OCI-LY1 (cell line): ENCODE results near the gene ABCA4.

Source experiments
- H2AFZ ChIP-seq: fragments of 200-600 bp; sonication (generic), shearing (Covaris generic); 2 replicates; pipeline ENCODE4 v1.6.0; 2014; ENCODE audit warnings: antibody characterized with exemption, mild to moderate bottlenecking, low read length
- H3F3A ChIP-seq: fragments of 200-600 bp; sonication (generic), shearing (Covaris generic); 2 replicates; pipeline ENCODE4 v1.6.0; 2014; ENCODE audit warnings: mild to moderate bottlenecking, antibody characterized with exemption, low read length, moderate library complexity; ENCODE audit not compliant: insufficient read depth
- H3K27ac ChIP-seq: fragments of 200-600 bp; sonication (generic); 2 replicates; pipeline ENCODE4 v1.5.1; 2014; ENCODE audit warnings: low read length, mixed run types, mild to moderate bottlenecking, low read depth; ENCODE audit not compliant: poor library complexity, severe bottlenecking
- H3K27me3 ChIP-seq: fragments of 200-600 bp; sonication (generic); 2 replicates; pipeline ENCODE4 v1.6.0; 2014; ENCODE audit warnings: antibody characterized with exemption, mild to moderate bottlenecking, low read length, moderate library complexity; ENCODE audit not compliant: insufficient read depth
- H3K36me3 ChIP-seq: fragments of 200-600 bp; sonication (generic); 2 replicates; pipeline ENCODE4 v1.6.1; 2014; ENCODE audit warnings: mild to moderate bottlenecking, antibody characterized with exemption, low read length, moderate library complexity, mixed read lengths; ENCODE audit not compliant: insufficient read depth
- H3K4me1 ChIP-seq: fragments of 200-600 bp; sonication (generic); 2 replicates; pipeline ENCODE4 v1.5.1; 2014; ENCODE audit warnings: mild to moderate bottlenecking, low read length, moderate library complexity; ENCODE audit not compliant: insufficient read depth, severe bottlenecking
- H3K4me2 ChIP-seq: fragments of 200-600 bp; sonication (generic), shearing (Covaris generic); 2 replicates; pipeline ENCODE4 v1.6.1; 2014; ENCODE audit warnings: low read length
- H3K4me3 ChIP-seq: fragments of 200-600 bp; sonication (generic); 2 replicates; pipeline ENCODE4 v1.5.1; 2014; ENCODE audit warnings: low read length, low read depth, mild to moderate bottlenecking, mixed read lengths; ENCODE audit not compliant: poor library complexity, severe bottlenecking
- H3K79me2 ChIP-seq: fragments of 200-600 bp; shearing (Covaris generic); 2 replicates; pipeline ENCODE4 v1.6.1; 2016; ENCODE audit warnings: mixed run types, low read length, mixed read lengths; ENCODE audit not compliant: insufficient read depth
- H3K9ac ChIP-seq: fragments of 200-600 bp; sonication (generic), shearing (Covaris generic); 2 replicates; pipeline ENCODE4 v1.6.1; 2014; ENCODE audit warnings: mild to moderate bottlenecking, low read length, mixed read lengths
- H3K9me2 ChIP-seq: fragments of 200-600 bp; sonication (generic), shearing (Covaris generic); 2 replicates; pipeline ENCODE4 v1.6.1; 2014; ENCODE audit warnings: low read depth, mild to moderate bottlenecking, low read length, mixed read lengths
- H3K9me3 ChIP-seq: fragments of 200-600 bp; shearing (Covaris generic); 2 replicates; pipeline ENCODE4 v1.6.1; 2014; ENCODE audit warnings: low read length, mixed read lengths
- H4K20me1 ChIP-seq: fragments of 200-600 bp; sonication (generic), shearing (Covaris generic); 2 replicates; pipeline ENCODE4 v1.6.0; 2016; ENCODE audit warnings: mild to moderate bottlenecking, low read length; ENCODE audit not compliant: insufficient read depth
- EZH2 ChIP-seq: fragments of 200-600 bp; sonication (generic), shearing (Covaris generic); IDR thresholded peaks from 2 replicates; pipeline ENCODE4 v1.8.0; 2017; ENCODE audit warnings: borderline replicate concordance, mixed run types, mild to moderate bottlenecking, antibody characterized with exemption, low read length, moderate library complexity, mixed read lengths
- TF ChIP-seq, protein P1 (sequence below): fragments of 200-600 bp; sonication (generic), shearing (Covaris generic); IDR thresholded peaks from 2 replicates; pipeline ENCODE4 v1.5.1; 2017; ENCODE audit warnings: mild to moderate bottlenecking, antibody characterized with exemption, low read length, moderate library complexity, mixed read lengths

ABCA4 gene

DNA sequence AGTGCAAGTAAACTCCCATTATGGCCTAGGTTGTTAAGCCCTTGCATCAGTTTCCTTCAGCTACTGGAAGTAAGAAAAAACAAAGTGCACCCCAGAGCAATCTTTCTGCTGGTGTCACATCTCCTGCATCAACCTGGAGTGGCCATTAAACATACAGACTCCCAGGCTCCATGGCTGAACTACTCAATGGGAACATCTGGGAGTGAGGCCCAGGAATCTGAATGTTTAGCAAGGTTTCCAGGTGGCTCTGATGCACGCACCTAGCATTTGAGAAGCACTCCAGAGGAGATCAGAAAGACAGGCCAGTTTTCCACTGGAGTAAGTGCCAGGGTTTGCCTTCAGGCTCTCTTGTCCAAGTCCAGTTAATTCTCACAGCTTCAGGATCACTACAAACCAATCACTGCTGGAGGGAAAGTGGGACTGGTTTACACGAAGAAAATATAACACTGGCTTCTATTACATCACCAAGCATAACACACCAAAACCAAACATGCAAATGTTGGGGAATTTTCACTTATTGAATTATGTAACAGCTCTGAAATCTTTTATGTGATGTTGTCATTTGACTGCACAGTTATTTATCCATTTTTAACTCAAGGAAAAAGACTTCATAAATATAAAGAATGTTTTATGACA is 22.3 kb upstream of the ABCA4 start:
- no peaks in the 10 kb centered on the region for H3K36me3 ChIP-seq
- no peak overlapping the region for H3K4me3 ChIP-seq
- no peak overlapping the region for H2AFZ ChIP-seq
- H4K20me1 ChIP-seq = no peaks in the 10 kb centered on the region
- no peaks in the 10 kb centered on the region for H3K9me3 ChIP-seq
- no peaks in the 10 kb centered on the region for H3K27me3 ChIP-seq
- TF ChIP-seq, protein P1, sequence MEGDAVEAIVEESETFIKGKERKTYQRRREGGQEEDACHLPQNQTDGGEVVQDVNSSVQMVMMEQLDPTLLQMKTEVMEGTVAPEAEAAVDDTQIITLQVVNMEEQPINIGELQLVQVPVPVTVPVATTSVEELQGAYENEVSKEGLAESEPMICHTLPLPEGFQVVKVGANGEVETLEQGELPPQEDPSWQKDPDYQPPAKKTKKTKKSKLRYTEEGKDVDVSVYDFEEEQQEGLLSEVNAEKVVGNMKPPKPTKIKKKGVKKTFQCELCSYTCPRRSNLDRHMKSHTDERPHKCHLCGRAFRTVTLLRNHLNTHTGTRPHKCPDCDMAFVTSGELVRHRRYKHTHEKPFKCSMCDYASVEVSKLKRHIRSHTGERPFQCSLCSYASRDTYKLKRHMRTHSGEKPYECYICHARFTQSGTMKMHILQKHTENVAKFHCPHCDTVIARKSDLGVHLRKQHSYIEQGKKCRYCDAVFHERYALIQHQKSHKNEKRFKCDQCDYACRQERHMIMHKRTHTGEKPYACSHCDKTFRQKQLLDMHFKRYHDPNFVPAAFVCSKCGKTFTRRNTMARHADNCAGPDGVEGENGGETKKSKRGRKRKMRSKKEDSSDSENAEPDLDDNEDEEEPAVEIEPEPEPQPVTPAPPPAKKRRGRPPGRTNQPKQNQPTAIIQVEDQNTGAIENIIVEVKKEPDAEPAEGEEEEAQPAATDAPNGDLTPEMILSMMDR = no peak
- no peak for TF ChIP-seq EZH2
- no peaks in the 10 kb centered on the region for H3K79me2 ChIP-seq
- H3K9me2 ChIP-seq = no peaks in the 10 kb centered on the region
- H3F3A ChIP-seq = no peaks in the 10 kb centered on the region
- no peaks in the 10 kb centered on the region for H3K4me1 ChIP-seq
- no peak overlapping the region for H3K4me2 ChIP-seq
- no peak overlapping the region for H3K27ac ChIP-seq
- H3K9ac ChIP-seq = no peak overlapping the region

GRCh38 chr1:94142583-94142982 is 21.6 kb upstream of the ABCA4 start:
- Histone ChIP-seq H2AFZ (no peak overlapping the region), H3K9me3 (no peaks in the 10 kb centered on the region), H3K9ac (no peak overlapping the region)

GRCh38 chr1:94142022-94142421 is 21.1 kb upstream of the ABCA4 start:
- Histone ChIP-seq H3K9me3 (no peaks in the 10 kb centered on the region), H3K9ac (no peak overlapping the region), H3K36me3 (no peaks in the 10 kb centered on the region), H3K4me1 (no peaks in the 10 kb centered on the region), H2AFZ (no peak overlapping the region), H3F3A (no peaks in the 10 kb centered on the region), H3K4me3 (no peak overlapping the region), H3K27me3 (no peaks in the 10 kb centered on the region), H3K27ac (no peak overlapping the region), H3K9me2 (no peaks in the 10 kb centered on the region), H3K79me2 (no peaks in the 10 kb centered on the region), H3K4me2 (no peak overlapping the region), H4K20me1 (no peaks in the 10 kb centered on the region)
- TF ChIP-seq, protein P1 = no peak
- no peak for TF ChIP-seq EZH2

More at GRCh38 chr1:94142583-94142982, 21.6 kb upstream of the ABCA4 start:
- no peaks in the 10 kb centered on the region for H3K4me1 ChIP-seq
- H3K4me2 ChIP-seq = no peak overlapping the region
- H3K4me3 ChIP-seq = no peak overlapping the region
- no peak overlapping the region for H3K27ac ChIP-seq
- TF ChIP-seq, protein P1 = no peak
- TF ChIP-seq EZH2 = no peak
- H3K79me2 ChIP-seq = no peaks in the 10 kb centered on the region
- H3F3A ChIP-seq = no peaks in the 10 kb centered on the region
- no peaks in the 10 kb centered on the region for H3K36me3 ChIP-seq
- H4K20me1 ChIP-seq = no peaks in the 10 kb centered on the region
- H3K9me2 ChIP-seq = no peaks in the 10 kb centered on the region
- no peaks in the 10 kb centered on the region for H3K27me3 ChIP-seq
